SK-N-SH (cell line): ENCODE data around the gene NPTX1. TPM values are rescaled to one million over a fixed set of nuclear protein-coding genes. Genes with fewer than 3 reads are reported as not detected.

ENCODE experiments used
- CTCF ChIA-PET: fragments of 300-600, 350-600 bp; formaldehyde crosslinking; extraction: SDS; loops from one replicate; lab custom pipeline; 2021; lab: Yijun Ruan, JAX
- POLR2A ChIA-PET: fragments of 350-600 bp; sonication (Branson Sonifier 250); formaldehyde crosslinking; extraction: SDS; loops from one replicate; lab custom pipeline; 2020; ENCODE audit warnings: antibody characterized with exemption, inconsistent platforms; lab: Yijun Ruan, JAX
- DNase-seq: peaks from one replicate; pipeline ENCODE4 v3.0.0; 2012
- H2AFZ ChIP-seq: fragments of 200-600 bp; sonication (generic); 2 replicates; pipeline ENCODE4 v1.8.1; 2016; ENCODE audit warnings: antibody characterized with exemption, mild to moderate bottlenecking, low read depth
- H3F3A ChIP-seq: fragments of 200-600 bp; sonication (generic); replicated peaks from 2 replicates; pipeline ENCODE3; 2016; ENCODE audit warnings: antibody characterized with exemption, mild to moderate bottlenecking; ENCODE audit not compliant: insufficient read depth
- H3K27ac ChIP-seq, 2 experiments: fragments of 200-500 bp in 1 of 2; fragments of 200-600 bp in 1 of 2; sonication (Bioruptor generic) in 1 of 2; sonication (generic), shearing (Covaris generic) in 1 of 2; 2 replicates each; pipeline versions ENCODE4 v1.5.1 to v1.6.1; 2014 to 2016; ENCODE audit warnings: low read depth in 2 of 2, inconsistent platforms in 1 of 2, low read length in 1 of 2, mild to moderate bottlenecking in 1 of 2, mixed read lengths in 1 of 2
- H3K27me3 ChIP-seq: fragments of 200-600 bp; sonication (generic), shearing (Covaris generic); 2 replicates; pipeline ENCODE4 v1.6.1; 2016; ENCODE audit warnings: mixed run types; ENCODE audit not compliant: insufficient read depth
- H3K36me3 ChIP-seq, 2 experiments: fragments of 200-500 bp in 1 of 2; fragments of 200-600 bp in 1 of 2; sonication (Bioruptor generic) in 1 of 2; sonication (generic) in 1 of 2; replicated peaks in 1 of 2; 2 replicates each; pipeline versions ENCODE3 to v1.5.1; 2014 to 2016; ENCODE audit warnings: low read length in 1 of 2, mild to moderate bottlenecking in 1 of 2; ENCODE audit not compliant: insufficient read depth in 2 of 2, control insufficient read depth in 1 of 2
- H3K4me1 ChIP-seq, 2 experiments: fragments of 200-500 bp in 1 of 2; fragments of 200-600 bp in 1 of 2; sonication (Bioruptor generic) in 1 of 2; sonication (generic), shearing (Covaris generic) in 1 of 2; 2 replicates each; pipeline versions ENCODE4 v1.5.1 to v1.6.1; 2014 to 2016; ENCODE audit warnings: low read depth in 1 of 2, low read length in 1 of 2, mixed run types in 1 of 2; ENCODE audit not compliant: insufficient read depth in 2 of 2, control insufficient read depth in 1 of 2
- H3K4me2 ChIP-seq: fragments of 200-600 bp; sonication (generic), shearing (Covaris generic); 2 replicates; pipeline ENCODE4 v1.6.1; 2017; ENCODE audit warnings: mixed run types
- H3K4me3 ChIP-seq, 2 experiments: fragments of 200-500 bp in 1 of 2; fragments of 200-600 bp in 1 of 2; sonication (Bioruptor generic) in 1 of 2; sonication (generic), shearing (Covaris generic) in 1 of 2; 2 replicates each; pipeline versions ENCODE4 v1.5.1 to v1.8.1; 2014 to 2016; ENCODE audit warnings: low read depth in 2 of 2, inconsistent platforms in 1 of 2, low read length in 1 of 2, mild to moderate bottlenecking in 1 of 2, mixed read lengths in 1 of 2, moderate library complexity in 1 of 2
- H3K79me2 ChIP-seq: fragments of 200-600 bp; sonication (generic); 2 replicates; pipeline ENCODE4 v1.8.1; 2017; ENCODE audit warnings: mild to moderate bottlenecking; ENCODE audit not compliant: insufficient read depth
- H3K9ac ChIP-seq: fragments of 200-600 bp; sonication (generic); 2 replicates; pipeline ENCODE4 v1.6.1; 2017; ENCODE audit warnings: mixed run types
- H3K9me2 ChIP-seq: fragments of 200-600 bp; sonication (generic); 2 replicates; pipeline ENCODE4 v1.6.1; 2017; ENCODE audit warnings: mixed run types
- H3K9me3 ChIP-seq: fragments of 200-600 bp; sonication (generic); 2 replicates; pipeline ENCODE4 v1.6.1; 2017; ENCODE audit warnings: mixed run types, mild to moderate bottlenecking, moderate library complexity
- H4K20me1 ChIP-seq: fragments of 200-600 bp; sonication (generic); 2 replicates; pipeline ENCODE4 v1.6.1; 2017; ENCODE audit warnings: mild to moderate bottlenecking, mixed run types; ENCODE audit not compliant: insufficient read depth
- EP300 ChIP-seq, 2 experiments: IDR thresholded peaks; 2 replicates each; pipeline versions ENCODE4 v1.4.0 to v1.6.1; 2012; ENCODE audit warnings: borderline replicate concordance in 1 of 2, low read depth in 1 of 2, low read length in 1 of 2
- FOSL2 ChIP-seq: IDR thresholded peaks from 2 replicates; pipeline ENCODE4 v1.4.0; 2012; ENCODE audit warnings: low read depth, mild to moderate bottlenecking, moderate library complexity, borderline replicate concordance
- GATA2 ChIP-seq: sonication (generic); formaldehyde crosslinking; IDR thresholded peaks from 2 replicates; pipeline ENCODE4 v1.5.0; 2020; ENCODE audit warnings: mild to moderate bottlenecking, missing genetic modification reagents
- MAX ChIP-seq: IDR thresholded peaks from 2 replicates; pipeline ENCODE4 v1.4.0; 2012; ENCODE audit warnings: low read depth
- NRF1 ChIP-seq: IDR thresholded peaks from 2 replicates; pipeline ENCODE4 v1.6.1; 2012; ENCODE audit warnings: low read depth, mild to moderate bottlenecking, low read length
- POLR2AphosphoS5 ChIP-seq: IDR thresholded peaks from 2 replicates; pipeline ENCODE4 v1.6.1; 2012; ENCODE audit warnings: low read depth, low read length
- RXRA ChIP-seq: IDR thresholded peaks from 2 replicates; pipeline ENCODE4 v1.4.0; 2012; ENCODE audit warnings: low read depth, mild to moderate bottlenecking, borderline replicate concordance
- TAF1 ChIP-seq: IDR thresholded peaks from 2 replicates; pipeline ENCODE4 v1.6.1; 2012; ENCODE audit warnings: low read depth, mild to moderate bottlenecking, low read length, moderate library complexity, borderline replicate concordance
- USF2 ChIP-seq: fragments of 150-350 bp; IDR thresholded peaks from 2 replicates; pipeline ENCODE4 v1.6.1; 2017; ENCODE audit warnings: antibody characterized with exemption, low read length, low read depth, borderline replicate concordance
- ZBTB33 ChIP-seq: IDR thresholded peaks from 2 replicates; pipeline ENCODE4 v1.4.0; 2012; ENCODE audit warnings: low read depth, borderline replicate concordance
- WGBS: methylation state at CpG from one replicate; pipeline ENCODE4 v1.1.6; 2017; ENCODE audit warnings: low lambda C conversion rate; 5-methylcytosine and 5-hydroxymethylcytosine counted together
- polyA plus RNA-seq, 3 experiments: library from polyadenylated mRNA; depleted of rRNA; stranded (reverse); fragments of >200 nt; gene quantifications; 2 replicates each; pipeline ENCODE4 v1.2.3, GENCODE V29; 2012

NPTX1 gene
- polyA plus RNA-seq, 1 of the 3 experiments (the other 2 are of a cell fraction), result 0.05 TPM

- H3K4me3 ChIP-seq, result no peak overlapping the region
- H2AFZ ChIP-seq, result peak overlapping the region; percentile 19; the same call in 1 of the 2 replicates
- no peak overlapping the region; the same call in 1 of the 2 replicates for H3K9ac ChIP-seq
- ChIA-PET POLR2A (no interaction called here), CTCF (interaction anchor here (0.6 to 1.9 kb wide), 4 partner anchors 24 to 951 kb away, joined by 3 to 4 read pairs (median 4); no protein-coding TSS in a partner anchor)
- no peaks in the 10 kb centered on the region for H3K36me3 ChIP-seq
- no peaks in the 10 kb centered on the region for H3K9me2 ChIP-seq
- peak overlapping the region; percentile 32; the same call in 1 of the 2 replicates for H3K4me2 ChIP-seq
- no peaks in the 10 kb centered on the region for H3K27me3 ChIP-seq
- no peak for TF ChIP-seq GATA2 (CRISPR knock-in tag)
- TF ChIP-seq FOSL2, result no peak
- TF ChIP-seq EP300 (IDR thresholded peaks at IDR 0.05; ENCODE audit: borderline replicate concordance in 1 of 2, low read depth in 1 of 2, low read length in 1 of 2), result no peak
- no peak for TF ChIP-seq NRF1
- no peak for TF ChIP-seq USF2
- no peak for TF ChIP-seq RXRA
- no peak for TF ChIP-seq MAX
- H3K4me1 ChIP-seq, result peaks cover 0 to 15% of the 10 kb centered on the region in 2 experiments; a peak in 1 of 4 replicates
- WGBS, result 64% methylated on average over 24 of the region's 24 CpGs
- no peak for DNase-seq
- H4K20me1 ChIP-seq, result no peaks in the 10 kb centered on the region
- no peak overlapping the region for H3K27ac ChIP-seq
- H3F3A ChIP-seq, result peaks cover 10% of the 10 kb centered on the region
- no peaks in the 10 kb centered on the region for H3K79me2 ChIP-seq
- H3K9me3 ChIP-seq, result no peaks in the 10 kb centered on the region
Measured at GRCh38 chr17:80501741-80502577, 25.6 kb upstream of the NPTX1 start.

GRCh38 chr17:80499961-80500665 lies 23.7 kb upstream of the NPTX1 start:
- Histone ChIP-seq H3K4me1 (peaks cover 0 to 15% of the 10 kb centered on the region in 2 experiments; a peak in 1 of 4 replicates), H3K9ac (no peak overlapping the region), H4K20me1 (no peaks in the 10 kb centered on the region), H3K9me2 (no peaks in the 10 kb centered on the region), H3K79me2 (no peaks in the 10 kb centered on the region), H3K27ac (no peak overlapping the region), H3K36me3 (no peaks in the 10 kb centered on the region), H3K4me2 (no peak overlapping the region), H3K27me3 (no peaks in the 10 kb centered on the region; the same call in 1 of the 2 replicates), H3K9me3 (no peaks in the 10 kb centered on the region), H3K4me3 (no peak overlapping the region), H3F3A (peaks cover 7% of the 10 kb centered on the region), H2AFZ (no peak overlapping the region)
- ChIA-PET POLR2A (no interaction called here), CTCF (interaction anchor here (1.1 to 1.9 kb wide), 5 partner anchors 27 to 481 kb away, joined by 4 read pairs; no protein-coding TSS in a partner anchor)
- 78% methylated on average over 19 of the region's 22 CpGs for WGBS
- TF ChIP-seq POLR2AphosphoS5 (no peak), TAF1 (no peak), ZBTB33 (no peak)
- DNase-seq, result no peak
